ENCODE data around the gene ABT1. TPM values are rescaled to one million over a fixed set of nuclear protein-coding genes. Genes with fewer than 3 reads are reported as not detected.

ABT1 gene
- total RNA-seq, 1 experiment from 2014 or later = 27.4 TPM

GRCh38 chr6:26581164-26581915, 15.4 kb upstream of the ABT1 start:
- Histone ChIP-seq H3K4me3 (no peak overlapping the region), H3K27me3 (replicated peaks) (peaks cover 8% of the 10 kb centered on the region), H3K36me3 (no peaks in the 10 kb centered on the region), H3K4me1 (replicated peaks) (no peaks in the 10 kb centered on the region), H3K27ac (no peak overlapping the region), H3K9me3 (replicated peaks) (0 out of 2 replicates have a peak, but pooled peaks cover 3% of the 10 kb centered on the region)
- DNase-seq (ENCODE audit: low read depth in 1 of 2, low spot score in 2 of 2) = no peak

GRCh38 chr6:26588965-26589364, 7.8 kb upstream of the ABT1 start:
- Histone ChIP-seq H3K9me3 (replicated peaks) (no peaks in the 10 kb centered on the region), H3K4me3 (no peak overlapping the region), H3K27ac (no peak overlapping the region), H3K4me1 (replicated peaks) (no peaks in the 10 kb centered on the region), H3K36me3 (no peaks in the 10 kb centered on the region), H3K27me3 (replicated peaks) (peaks cover 7% of the 10 kb centered on the region; the same call in 1 of the 2 replicates)
- no peak for DNase-seq (ENCODE audit: low read depth in 1 of 2, low spot score in 2 of 2)

- Histone ChIP-seq H3K27me3 (replicated peaks) (peaks cover 7% of the 10 kb centered on the region; the same call in 1 of the 2 replicates), H3K4me3 (no peak overlapping the region), H3K4me1 (replicated peaks) (peaks cover 10% of the 10 kb centered on the region), H3K36me3 (peaks cover 4% of the 10 kb centered on the region), H3K27ac (no peak overlapping the region), H3K9me3 (replicated peaks) (no peaks in the 10 kb centered on the region)
- no peak for DNase-seq (ENCODE audit: low read depth in 1 of 2, low spot score in 2 of 2)
Observed at GRCh38 chr6:26592649-26593048, 4.1 kb upstream of the ABT1 start.

- Histone ChIP-seq H3K4me1 (replicated peaks) (peaks cover 15% of the 10 kb centered on the region), H3K4me3 (no peak overlapping the region), H3K27me3 (replicated peaks) (peaks cover 7% of the 10 kb centered on the region; the same call in 1 of the 2 replicates), H3K36me3 (peaks cover 12% of the 10 kb centered on the region), H3K27ac (no peak overlapping the region), H3K9me3 (replicated peaks) (no peaks in the 10 kb centered on the region)
- no peak for DNase-seq (ENCODE audit: low read depth in 1 of 2, low spot score in 2 of 2)
Observed at GRCh38 chr6:26593278-26594130, 3.2 kb upstream of the ABT1 start.

- H3K27me3 ChIP-seq (replicated peaks) = peaks cover 7% of the 10 kb centered on the region; the same call in 1 of the 2 replicates
- peaks cover 15% of the 10 kb centered on the region for H3K4me1 ChIP-seq (replicated peaks)
- H3K4me3 ChIP-seq = no peak overlapping the region
- H3K9me3 ChIP-seq (replicated peaks) = no peaks in the 10 kb centered on the region
- DNase-seq (ENCODE audit: low read depth in 1 of 2, low spot score in 2 of 2) = no peak
- H3K36me3 ChIP-seq = peaks cover 18% of the 10 kb centered on the region
- H3K27ac ChIP-seq = no peak overlapping the region
Observed at GRCh38 chr6:26594131-26594498, 2.6 kb upstream of the ABT1 start.

- peak in 1 of 2 experiments; percentile 6 for DNase-seq (ENCODE audit: low read depth in 1 of 2, low spot score in 2 of 2)
- no peak overlapping the region for H3K27ac ChIP-seq
- peak overlapping the region; percentile 76; the same call in 1 of the 2 replicates for H3K4me3 ChIP-seq
Observed at GRCh38 chr6:26594730-26595632, 1.8 kb upstream of the ABT1 start.

GRCh38 chr6:26595669-26596269, 984 bp upstream of the ABT1 start:
- peaks cover 30% of the 10 kb centered on the region for H3K36me3 ChIP-seq
- peaks cover 7% of the 10 kb centered on the region; the same call in 1 of the 2 replicates for H3K27me3 ChIP-seq (replicated peaks)
- no peaks in the 10 kb centered on the region for H3K9me3 ChIP-seq (replicated peaks)
- DNase-seq (ENCODE audit: low read depth in 1 of 2, low spot score in 2 of 2) = peak; percentile 85 to 91
- H3K4me3 ChIP-seq = peak overlapping the region; percentile 76
- peak overlapping the region; percentile 69; the same call in 1 of the 2 replicates for H3K27ac ChIP-seq
- peaks cover 15% of the 10 kb centered on the region for H3K4me1 ChIP-seq (replicated peaks)

More at GRCh38 chr6:26594730-26595632, 1.8 kb upstream of the ABT1 start:
- peaks cover 26% of the 10 kb centered on the region for H3K36me3 ChIP-seq
- peaks cover 7% of the 10 kb centered on the region; the same call in 1 of the 2 replicates for H3K27me3 ChIP-seq (replicated peaks)
- peaks cover 15% of the 10 kb centered on the region for H3K4me1 ChIP-seq (replicated peaks)
- no peaks in the 10 kb centered on the region for H3K9me3 ChIP-seq (replicated peaks)

- DNase-seq (ENCODE audit: low read depth in 1 of 2, low spot score in 2 of 2) = no peak
- peaks cover 15% of the 10 kb centered on the region for H3K4me1 ChIP-seq (replicated peaks)
- 0 out of 2 replicates have a peak, but pooled peaks cover 2% of the 10 kb centered on the region for H3K27me3 ChIP-seq (replicated peaks)
- peak overlapping the region; percentile 76 for H3K4me3 ChIP-seq
- peak overlapping the region; percentile 69 for H3K27ac ChIP-seq
- H3K36me3 ChIP-seq = peaks cover 30% of the 10 kb centered on the region
- H3K9me3 ChIP-seq (replicated peaks) = no peaks in the 10 kb centered on the region
Observed at GRCh38 chr6:26597389-26597766, 625 bp downstream of the ABT1 start.

- DNase-seq (ENCODE audit: low read depth in 1 of 2, low spot score in 2 of 2) = no peak
- Histone ChIP-seq H3K9me3 (replicated peaks) (no peaks in the 10 kb centered on the region), H3K27me3 (replicated peaks) (0 out of 2 replicates have a peak, but pooled peaks cover 2% of the 10 kb centered on the region), H3K36me3 (peaks cover 30% of the 10 kb centered on the region), H3K27ac (no peak overlapping the region), H3K4me1 (replicated peaks) (peaks cover 15% of the 10 kb centered on the region), H3K4me3 (peak overlapping the region; percentile 76)
Observed at GRCh38 chr6:26597821-26598220, 1.1 kb downstream of the ABT1 start.

GRCh38 chr6:26598267-26598666, 1.5 kb downstream of the ABT1 start:
- H3K27ac ChIP-seq = no peak overlapping the region
- H3K4me3 ChIP-seq = peak overlapping the region; percentile 76; the same call in 1 of the 2 replicates

GRCh38 chr6:26599134-26599533, 2.4 kb downstream of the ABT1 start:
- DNase-seq (ENCODE audit: low read depth in 1 of 2, low spot score in 2 of 2) = no peak
- H3K9me3 ChIP-seq (replicated peaks) = no peaks in the 10 kb centered on the region
- H3K4me1 ChIP-seq (replicated peaks) = peaks cover 15% of the 10 kb centered on the region
- H3K36me3 ChIP-seq = peaks cover 30% of the 10 kb centered on the region
- no peaks in the 10 kb centered on the region for H3K27me3 ChIP-seq (replicated peaks)
- H3K27ac ChIP-seq = no peak overlapping the region
- H3K4me3 ChIP-seq = no peak overlapping the region

More at GRCh38 chr6:26598267-26598666, 1.5 kb downstream of the ABT1 start:
- H3K36me3 ChIP-seq = peaks cover 30% of the 10 kb centered on the region
- no peak for DNase-seq (ENCODE audit: low read depth in 1 of 2, low spot score in 2 of 2)
- no peaks in the 10 kb centered on the region for H3K9me3 ChIP-seq (replicated peaks)
- peaks cover 15% of the 10 kb centered on the region for H3K4me1 ChIP-seq (replicated peaks)
- H3K27me3 ChIP-seq (replicated peaks) = 0 out of 2 replicates have a peak, but pooled peaks cover under 1% of the 10 kb centered on the region

- DNase-seq (ENCODE audit: low read depth in 1 of 2, low spot score in 2 of 2) = no peak
- Histone ChIP-seq H3K9me3 (replicated peaks) (no peaks in the 10 kb centered on the region), H3K27me3 (replicated peaks) (no peaks in the 10 kb centered on the region), H3K27ac (no peak overlapping the region), H3K4me1 (replicated peaks) (peaks cover 15% of the 10 kb centered on the region), H3K4me3 (no peak overlapping the region), H3K36me3 (peaks cover 30% of the 10 kb centered on the region)
Observed at GRCh38 chr6:26599591-26599990, 2.8 kb downstream of the ABT1 start.

- H3K4me1 ChIP-seq (replicated peaks) = peaks cover 10% of the 10 kb centered on the region
- no peaks in the 10 kb centered on the region for H3K27me3 ChIP-seq (replicated peaks)
- no peak for DNase-seq (ENCODE audit: low read depth in 1 of 2, low spot score in 2 of 2)
- H3K9me3 ChIP-seq (replicated peaks) = no peaks in the 10 kb centered on the region
- peaks cover 30% of the 10 kb centered on the region for H3K36me3 ChIP-seq
- no peak overlapping the region for H3K4me3 ChIP-seq
- H3K27ac ChIP-seq = no peak overlapping the region
Observed at GRCh38 chr6:26600759-26601158, 4.0 kb downstream of the ABT1 start.
